ENCODE measurements around the gene ADAM12.

Gene ADAM12

GRCh38 chr10:126288547-126289493 lies 99.5 kb downstream of the ADAM12 start:
- Histone ChIP-seq H3K36me3 (ENCODE audit: control insufficient read depth in 2 of 2, insufficient read depth in 2 of 2, low read length in 2 of 2) (no peaks in the 10 kb centered on the region), H3K27ac (ENCODE audit: low read length) (no peak overlapping the region), H3K4me1 (ENCODE audit: control insufficient read depth, insufficient read depth, low read length) (no peaks in the 10 kb centered on the region), H3K9me3 (ENCODE audit: control insufficient read depth in 2 of 2, low read length in 2 of 2) (no peaks in the 10 kb centered on the region), H3K27me3 (ENCODE audit: control insufficient read depth in 1 of 2, insufficient read depth in 2 of 2, low read length in 2 of 2) (no peaks in the 10 kb centered on the region), H3K9ac (ENCODE audit: low read length in 2 of 2) (no peak overlapping the region), H3K4me3 (ENCODE audit: low read length in 2 of 2) (no peak overlapping the region)

GRCh38 chr10:126286256-126286780 lies 102.0 kb downstream of the ADAM12 start:
- Histone ChIP-seq H3K4me3 (ENCODE audit: low read length in 2 of 2) (no peak overlapping the region), H3K27me3 (ENCODE audit: control insufficient read depth in 1 of 2, insufficient read depth in 2 of 2, low read length in 2 of 2) (no peaks in the 10 kb centered on the region), H3K36me3 (ENCODE audit: control insufficient read depth in 2 of 2, insufficient read depth in 2 of 2, low read length in 2 of 2) (no peaks in the 10 kb centered on the region), H3K9me3 (ENCODE audit: control insufficient read depth in 2 of 2, low read length in 2 of 2) (no peaks in the 10 kb centered on the region), H3K9ac (ENCODE audit: low read length in 2 of 2) (no peak overlapping the region), H3K27ac (ENCODE audit: low read length) (no peak overlapping the region), H3K4me1 (ENCODE audit: control insufficient read depth, insufficient read depth, low read length) (no peaks in the 10 kb centered on the region)

GRCh38 chr10:126283307-126283706 lies 105.0 kb downstream of the ADAM12 start:
- H3K4me3 ChIP-seq (ENCODE audit: low read length in 2 of 2) = no peak overlapping the region
- H3K27me3 ChIP-seq (ENCODE audit: control insufficient read depth in 1 of 2, insufficient read depth in 2 of 2, low read length in 2 of 2) = no peaks in the 10 kb centered on the region
- no peaks in the 10 kb centered on the region for H3K4me1 ChIP-seq (ENCODE audit: control insufficient read depth, insufficient read depth, low read length)
- no peaks in the 10 kb centered on the region for H3K9me3 ChIP-seq (ENCODE audit: control insufficient read depth in 2 of 2, low read length in 2 of 2)
- H3K36me3 ChIP-seq (ENCODE audit: control insufficient read depth in 2 of 2, insufficient read depth in 2 of 2, low read length in 2 of 2) = no peaks in the 10 kb centered on the region
- H3K9ac ChIP-seq (ENCODE audit: low read length in 2 of 2) = no peak overlapping the region
- no peak overlapping the region for H3K27ac ChIP-seq (ENCODE audit: low read length)

- Histone ChIP-seq H3K4me3 (ENCODE audit: low read length in 2 of 2) (no peak overlapping the region), H3K27me3 (ENCODE audit: control insufficient read depth in 1 of 2, insufficient read depth in 2 of 2, low read length in 2 of 2) (no peaks in the 10 kb centered on the region)
Measured at GRCh38 chr10:126278851-126279250, 109.4 kb downstream of the ADAM12 start.

GRCh38 chr10:126277181-126277580 lies 111.1 kb downstream of the ADAM12 start:
- H3K9me3 ChIP-seq (ENCODE audit: control insufficient read depth in 2 of 2, low read length in 2 of 2) = no peaks in the 10 kb centered on the region
- H3K36me3 ChIP-seq (ENCODE audit: control insufficient read depth in 2 of 2, insufficient read depth in 2 of 2, low read length in 2 of 2) = no peaks in the 10 kb centered on the region
- no peak overlapping the region for H3K27ac ChIP-seq (ENCODE audit: low read length)
- no peaks in the 10 kb centered on the region for H3K27me3 ChIP-seq (ENCODE audit: control insufficient read depth in 1 of 2, insufficient read depth in 2 of 2, low read length in 2 of 2)
- no peak overlapping the region for H3K9ac ChIP-seq (ENCODE audit: low read length in 2 of 2)
- no peaks in the 10 kb centered on the region for H3K4me1 ChIP-seq (ENCODE audit: control insufficient read depth, insufficient read depth, low read length)
- H3K4me3 ChIP-seq (ENCODE audit: low read length in 2 of 2) = no peak overlapping the region

More at GRCh38 chr10:126278851-126279250, 109.4 kb downstream of the ADAM12 start:
- Histone ChIP-seq H3K4me1 (ENCODE audit: control insufficient read depth, insufficient read depth, low read length) (no peaks in the 10 kb centered on the region), H3K9me3 (ENCODE audit: control insufficient read depth in 2 of 2, low read length in 2 of 2) (no peaks in the 10 kb centered on the region), H3K36me3 (ENCODE audit: control insufficient read depth in 2 of 2, insufficient read depth in 2 of 2, low read length in 2 of 2) (no peaks in the 10 kb centered on the region), H3K27ac (ENCODE audit: low read length) (no peak overlapping the region), H3K9ac (ENCODE audit: low read length in 2 of 2) (no peak overlapping the region)

- peaks cover 0 to 2% of the 10 kb centered on the region in 2 donors for H3K9me3 ChIP-seq (ENCODE audit: control insufficient read depth in 2 of 2, low read length in 2 of 2)
Measured at GRCh38 chr10:126272526-126272925, 115.8 kb downstream of the ADAM12 start.

GRCh38 chr10:126270111-126270510 lies 118.2 kb downstream of the ADAM12 start:
- H3K27me3 ChIP-seq (ENCODE audit: control insufficient read depth in 1 of 2, insufficient read depth in 2 of 2, low read length in 2 of 2) = no peaks in the 10 kb centered on the region
- H3K27ac ChIP-seq (ENCODE audit: low read length) = no peak overlapping the region
- no peaks in the 10 kb centered on the region for H3K36me3 ChIP-seq (ENCODE audit: control insufficient read depth in 2 of 2, insufficient read depth in 2 of 2, low read length in 2 of 2)
- no peak overlapping the region for H3K9ac ChIP-seq (ENCODE audit: low read length in 2 of 2)
- H3K9me3 ChIP-seq (ENCODE audit: control insufficient read depth in 2 of 2, low read length in 2 of 2) = peaks cover 0 to 2% of the 10 kb centered on the region in 2 donors
- no peak overlapping the region for H3K4me3 ChIP-seq (ENCODE audit: low read length in 2 of 2)
- H3K4me1 ChIP-seq (ENCODE audit: control insufficient read depth, insufficient read depth, low read length) = no peaks in the 10 kb centered on the region

More at GRCh38 chr10:126272526-126272925, 115.8 kb downstream of the ADAM12 start:
- Histone ChIP-seq H3K27me3 (ENCODE audit: control insufficient read depth in 1 of 2, insufficient read depth in 2 of 2, low read length in 2 of 2) (no peaks in the 10 kb centered on the region), H3K4me1 (ENCODE audit: control insufficient read depth, insufficient read depth, low read length) (no peaks in the 10 kb centered on the region), H3K27ac (ENCODE audit: low read length) (no peak overlapping the region), H3K36me3 (ENCODE audit: control insufficient read depth in 2 of 2, insufficient read depth in 2 of 2, low read length in 2 of 2) (no peaks in the 10 kb centered on the region), H3K4me3 (ENCODE audit: low read length in 2 of 2) (no peak overlapping the region), H3K9ac (ENCODE audit: low read length in 2 of 2) (no peak overlapping the region)

- no peak overlapping the region for H3K27ac ChIP-seq (ENCODE audit: low read length)
- H3K27me3 ChIP-seq (ENCODE audit: control insufficient read depth in 1 of 2, insufficient read depth in 2 of 2, low read length in 2 of 2) = no peaks in the 10 kb centered on the region
- H3K9me3 ChIP-seq (ENCODE audit: control insufficient read depth in 2 of 2, low read length in 2 of 2) = peaks cover 0 to 2% of the 10 kb centered on the region in 2 donors
- H3K9ac ChIP-seq (ENCODE audit: low read length in 2 of 2) = no peak overlapping the region
- no peak overlapping the region for H3K4me3 ChIP-seq (ENCODE audit: low read length in 2 of 2)
- no peaks in the 10 kb centered on the region for H3K4me1 ChIP-seq (ENCODE audit: control insufficient read depth, insufficient read depth, low read length)
- no peaks in the 10 kb centered on the region for H3K36me3 ChIP-seq (ENCODE audit: control insufficient read depth in 2 of 2, insufficient read depth in 2 of 2, low read length in 2 of 2)
Measured at GRCh38 chr10:126268013-126268920, 120.0 kb downstream of the ADAM12 start.

- no peak overlapping the region for H3K27ac ChIP-seq (ENCODE audit: low read length)
- no peaks in the 10 kb centered on the region for H3K4me1 ChIP-seq (ENCODE audit: control insufficient read depth, insufficient read depth, low read length)
- H3K27me3 ChIP-seq (ENCODE audit: control insufficient read depth in 1 of 2, insufficient read depth in 2 of 2, low read length in 2 of 2) = no peaks in the 10 kb centered on the region
- no peak overlapping the region for H3K4me3 ChIP-seq (ENCODE audit: low read length in 2 of 2)
- H3K9me3 ChIP-seq (ENCODE audit: control insufficient read depth in 2 of 2, low read length in 2 of 2) = no peaks in the 10 kb centered on the region
- H3K36me3 ChIP-seq (ENCODE audit: control insufficient read depth in 2 of 2, insufficient read depth in 2 of 2, low read length in 2 of 2) = no peaks in the 10 kb centered on the region
- no peak overlapping the region for H3K9ac ChIP-seq (ENCODE audit: low read length in 2 of 2)
Measured at GRCh38 chr10:126264102-126265018, 123.9 kb downstream of the ADAM12 start.

Data from stomach smooth muscle (tissue), 2 donors.